ENCODE data around the gene XAB2. TPM values are rescaled to one million over a fixed set of nuclear protein-coding genes. Genes with fewer than 3 reads are reported as not detected.
A peak's percentile ranks its signal among the peaks of the same experiment; 100 is the strongest.

Gene XAB2
- total RNA-seq, 2 experiments from 2014 or later: 48.5 TPM

- Mint-ChIP-seq H3K36me3 (ENCODE audit: low read depth) (no peaks in the 10 kb centered on the region), H3K27me3 (no peaks in the 10 kb centered on the region), H3K9me3 (no peaks in the 10 kb centered on the region), H3K4me3 (no peak overlapping the region), H3K27ac (no peak overlapping the region), H3K4me1 (no peaks in the 10 kb centered on the region)
- CTCF ChIA-PET: no interaction called here
- POLR2A ChIA-PET: no interaction called here
- DNase-seq: no peak
Observed at GRCh38 chr19:7611541-7612279, 17.6 kb downstream of the XAB2 start.

- Mint-ChIP-seq H3K27ac (no peak overlapping the region), H3K9me3 (no peaks in the 10 kb centered on the region), H3K36me3 (ENCODE audit: low read depth) (no peaks in the 10 kb centered on the region), H3K4me1 (no peaks in the 10 kb centered on the region), H3K27me3 (no peaks in the 10 kb centered on the region), H3K4me3 (no peak overlapping the region)
- POLR2A ChIA-PET: no interaction called here
- CTCF ChIA-PET: no interaction called here
- DNase-seq: no peak
Observed at GRCh38 chr19:7610491-7611240, 18.7 kb downstream of the XAB2 start.

- no peaks in the 10 kb centered on the region for H3K9me3 Mint-ChIP-seq
- peaks cover 3% of the 10 kb centered on the region for H3K27me3 Mint-ChIP-seq
- H3K27ac Mint-ChIP-seq: no peak overlapping the region
- no peak overlapping the region for H3K4me3 Mint-ChIP-seq
- DNase-seq: no peak
- ChIA-PET CTCF (interaction anchor here (0.7 kb wide), 1 partner anchor 244 kb away, joined by 3 read pairs; no protein-coding TSS in a partner anchor), POLR2A (interaction anchor here (1.7 kb wide), 1 partner anchor 22 kb away, joined by 4 read pairs; the partner anchor contains the start of genes PET100 and XAB2)
- H3K36me3 Mint-ChIP-seq (ENCODE audit: low read depth): no peaks in the 10 kb centered on the region
- H3K4me1 Mint-ChIP-seq: no peaks in the 10 kb centered on the region
Observed at GRCh38 chr19:7607874-7608560, 21.3 kb downstream of the XAB2 start.

- H3K9me3 Mint-ChIP-seq: no peaks in the 10 kb centered on the region
- H3K36me3 Mint-ChIP-seq (ENCODE audit: low read depth): no peaks in the 10 kb centered on the region
- ChIA-PET POLR2A (interaction anchor here (1.7 kb wide), 1 partner anchor 22 kb away, joined by 4 read pairs; the partner anchor contains the start of genes PET100 and XAB2), CTCF (no interaction called here)
- H3K27me3 Mint-ChIP-seq: peaks cover 3% of the 10 kb centered on the region
- no peak overlapping the region for H3K27ac Mint-ChIP-seq
- DNase-seq: no peak
- H3K4me3 Mint-ChIP-seq: no peak overlapping the region
- no peaks in the 10 kb centered on the region for H3K4me1 Mint-ChIP-seq
Observed at GRCh38 chr19:7607212-7607873, 22.0 kb downstream of the XAB2 start.

- Mint-ChIP-seq H3K27ac (no peak overlapping the region), H3K4me3 (no peak overlapping the region), H3K36me3 (ENCODE audit: low read depth) (no peaks in the 10 kb centered on the region), H3K4me1 (no peaks in the 10 kb centered on the region), H3K9me3 (no peaks in the 10 kb centered on the region), H3K27me3 (peaks cover 6% of the 10 kb centered on the region)
- ChIA-PET POLR2A (interaction anchor here (1.2 kb wide), 1 partner anchor 9 kb away, joined by 4 read pairs; no protein-coding TSS in a partner anchor), CTCF (interaction anchor here (1.3 kb wide), 1 partner anchor 38 kb away, joined by 9 read pairs; no protein-coding TSS in a partner anchor)
- DNase-seq: no peak
Observed at GRCh38 chr19:7606289-7606688, 23.1 kb downstream of the XAB2 start.

- Mint-ChIP-seq H3K4me1 (no peaks in the 10 kb centered on the region), H3K9me3 (no peaks in the 10 kb centered on the region), H3K36me3 (ENCODE audit: low read depth) (no peaks in the 10 kb centered on the region), H3K27me3 (peaks cover 6% of the 10 kb centered on the region), H3K27ac (no peak overlapping the region), H3K4me3 (no peak overlapping the region)
- DNase-seq: peak; percentile 35
- ChIA-PET CTCF (interaction anchor here (1.3 kb wide), 1 partner anchor 37 kb away, joined by 9 read pairs; no protein-coding TSS in a partner anchor), POLR2A (interaction anchor here (1.2 kb wide), 1 partner anchor 9 kb away, joined by 4 read pairs; no protein-coding TSS in a partner anchor)
Observed at GRCh38 chr19:7605490-7606222, 23.7 kb downstream of the XAB2 start.

GRCh38 chr19:7603919-7604318, 25.4 kb downstream of the XAB2 start:
- Mint-ChIP-seq H3K4me3 (no peak overlapping the region), H3K27ac (no peak overlapping the region), H3K9me3 (no peaks in the 10 kb centered on the region), H3K4me1 (no peaks in the 10 kb centered on the region), H3K27me3 (peaks cover 6% of the 10 kb centered on the region), H3K36me3 (ENCODE audit: low read depth) (no peaks in the 10 kb centered on the region)
- no peak for DNase-seq
- CTCF ChIA-PET: no interaction called here
- POLR2A ChIA-PET: no interaction called here

- H3K27ac Mint-ChIP-seq: no peak overlapping the region
- H3K9me3 Mint-ChIP-seq: no peaks in the 10 kb centered on the region
- DNase-seq: no peak
- H3K4me1 Mint-ChIP-seq: no peaks in the 10 kb centered on the region
- ChIA-PET CTCF (interaction anchor here (0.7 to 0.8 kb wide), 2 partner anchors 36 to 41 kb away, joined by 3 read pairs; no protein-coding TSS in a partner anchor), POLR2A (no interaction called here)
- peaks cover 10% of the 10 kb centered on the region for H3K27me3 Mint-ChIP-seq
- H3K36me3 Mint-ChIP-seq (ENCODE audit: low read depth): no peaks in the 10 kb centered on the region
- no peak overlapping the region for H3K4me3 Mint-ChIP-seq
Observed at GRCh38 chr19:7602935-7603497, 26.3 kb downstream of the XAB2 start.

- Mint-ChIP-seq H3K9me3 (no peaks in the 10 kb centered on the region), H3K27me3 (peaks cover 16% of the 10 kb centered on the region), H3K4me1 (no peaks in the 10 kb centered on the region), H3K36me3 (ENCODE audit: low read depth) (no peaks in the 10 kb centered on the region), H3K27ac (no peak overlapping the region), H3K4me3 (no peak overlapping the region)
- CTCF ChIA-PET: interaction anchor here (0.8 kb wide), 1 partner anchor 36 kb away, joined by 3 read pairs; no protein-coding TSS in a partner anchor
- POLR2A ChIA-PET: no interaction called here
- DNase-seq: no peak
Observed at GRCh38 chr19:7602240-7602934, 27.0 kb downstream of the XAB2 start.

GRCh38 chr19:7600721-7601120, 28.6 kb downstream of the XAB2 start:
- ChIA-PET CTCF (no interaction called here), POLR2A (no interaction called here)
- no peak for DNase-seq
- Mint-ChIP-seq H3K9me3 (no peaks in the 10 kb centered on the region), H3K27ac (no peak overlapping the region), H3K36me3 (ENCODE audit: low read depth) (no peaks in the 10 kb centered on the region), H3K4me3 (no peak overlapping the region), H3K4me1 (peaks cover 2% of the 10 kb centered on the region), H3K27me3 (peaks cover 28% of the 10 kb centered on the region)

GRCh38 chr19:7598180-7598579, 31.2 kb downstream of the XAB2 start:
- ChIA-PET CTCF (no interaction called here), POLR2A (no interaction called here)
- H3K4me1 Mint-ChIP-seq: peaks cover 6% of the 10 kb centered on the region

More at GRCh38 chr19:7598180-7598579, 31.2 kb downstream of the XAB2 start:
- H3K9me3 Mint-ChIP-seq: no peaks in the 10 kb centered on the region
- no peak for DNase-seq
- peaks cover 41% of the 10 kb centered on the region for H3K27me3 Mint-ChIP-seq
- H3K36me3 Mint-ChIP-seq (ENCODE audit: low read depth): no peaks in the 10 kb centered on the region
- H3K27ac Mint-ChIP-seq: no peak overlapping the region
- no peak overlapping the region for H3K4me3 Mint-ChIP-seq
